Measurements from ENCODE around the gene ATXN7L1. TPM values are rescaled to one million over a fixed set of nuclear protein-coding genes. Genes with fewer than 3 reads are reported as not detected.
A peak's percentile ranks its signal among the peaks of the same experiment; 100 is the strongest.

Gene ATXN7L1
- total RNA-seq, 2 donors from 2014 or later: 12.6 to 28.1 TPM

DNA sequence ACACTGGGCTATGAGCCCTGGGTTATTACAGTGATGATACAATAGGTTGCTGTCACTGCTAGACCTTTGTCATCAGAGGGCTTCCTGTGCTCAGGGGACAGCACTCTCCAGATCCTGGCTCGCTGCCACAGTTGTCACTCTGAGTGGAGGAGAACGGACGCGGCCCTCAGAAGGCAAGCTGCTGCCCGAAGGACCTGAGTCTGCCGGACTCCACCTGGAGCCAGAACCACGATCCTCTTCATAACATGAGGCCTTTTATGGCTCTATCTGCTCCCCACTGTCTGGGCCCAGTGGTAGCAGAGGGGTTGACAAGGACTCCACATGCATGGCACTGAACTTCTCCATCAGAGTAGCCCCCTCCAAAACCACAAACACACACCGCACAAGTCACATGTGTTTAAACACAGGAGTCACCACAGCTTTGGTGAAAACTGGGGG is 200.4 kb downstream of the ATXN7L1 start:
- H3K27me3 ChIP-seq (replicated peaks; ENCODE audit: insufficient read depth): no peaks in the 10 kb centered on the region
- H3K4me3 ChIP-seq: no peak overlapping the region
- intact Hi-C loops (cut with DNase I): no loop called here
- no peaks in the 10 kb centered on the region for H3K9me3 ChIP-seq
- 75% methylated on average over 8 of the region's 8 CpGs for WGBS
- no peak for DNase-seq (ENCODE audit: low spot score)
- TF ChIP-seq POLR2A (IDR thresholded peaks at IDR 0.05) (no peak), POLR2AphosphoS5 (IDR thresholded peaks at IDR 0.05) (no peak)
- TF ChIP-seq, protein P1, sequence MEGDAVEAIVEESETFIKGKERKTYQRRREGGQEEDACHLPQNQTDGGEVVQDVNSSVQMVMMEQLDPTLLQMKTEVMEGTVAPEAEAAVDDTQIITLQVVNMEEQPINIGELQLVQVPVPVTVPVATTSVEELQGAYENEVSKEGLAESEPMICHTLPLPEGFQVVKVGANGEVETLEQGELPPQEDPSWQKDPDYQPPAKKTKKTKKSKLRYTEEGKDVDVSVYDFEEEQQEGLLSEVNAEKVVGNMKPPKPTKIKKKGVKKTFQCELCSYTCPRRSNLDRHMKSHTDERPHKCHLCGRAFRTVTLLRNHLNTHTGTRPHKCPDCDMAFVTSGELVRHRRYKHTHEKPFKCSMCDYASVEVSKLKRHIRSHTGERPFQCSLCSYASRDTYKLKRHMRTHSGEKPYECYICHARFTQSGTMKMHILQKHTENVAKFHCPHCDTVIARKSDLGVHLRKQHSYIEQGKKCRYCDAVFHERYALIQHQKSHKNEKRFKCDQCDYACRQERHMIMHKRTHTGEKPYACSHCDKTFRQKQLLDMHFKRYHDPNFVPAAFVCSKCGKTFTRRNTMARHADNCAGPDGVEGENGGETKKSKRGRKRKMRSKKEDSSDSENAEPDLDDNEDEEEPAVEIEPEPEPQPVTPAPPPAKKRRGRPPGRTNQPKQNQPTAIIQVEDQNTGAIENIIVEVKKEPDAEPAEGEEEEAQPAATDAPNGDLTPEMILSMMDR (IDR thresholded peaks at IDR 0.05): no peak
- H3K36me3 ChIP-seq: no peaks in the 10 kb centered on the region
- H3K27ac ChIP-seq: no peak overlapping the region
- peaks cover 13% of the 10 kb centered on the region for H3K4me1 ChIP-seq (replicated peaks)

DNA sequence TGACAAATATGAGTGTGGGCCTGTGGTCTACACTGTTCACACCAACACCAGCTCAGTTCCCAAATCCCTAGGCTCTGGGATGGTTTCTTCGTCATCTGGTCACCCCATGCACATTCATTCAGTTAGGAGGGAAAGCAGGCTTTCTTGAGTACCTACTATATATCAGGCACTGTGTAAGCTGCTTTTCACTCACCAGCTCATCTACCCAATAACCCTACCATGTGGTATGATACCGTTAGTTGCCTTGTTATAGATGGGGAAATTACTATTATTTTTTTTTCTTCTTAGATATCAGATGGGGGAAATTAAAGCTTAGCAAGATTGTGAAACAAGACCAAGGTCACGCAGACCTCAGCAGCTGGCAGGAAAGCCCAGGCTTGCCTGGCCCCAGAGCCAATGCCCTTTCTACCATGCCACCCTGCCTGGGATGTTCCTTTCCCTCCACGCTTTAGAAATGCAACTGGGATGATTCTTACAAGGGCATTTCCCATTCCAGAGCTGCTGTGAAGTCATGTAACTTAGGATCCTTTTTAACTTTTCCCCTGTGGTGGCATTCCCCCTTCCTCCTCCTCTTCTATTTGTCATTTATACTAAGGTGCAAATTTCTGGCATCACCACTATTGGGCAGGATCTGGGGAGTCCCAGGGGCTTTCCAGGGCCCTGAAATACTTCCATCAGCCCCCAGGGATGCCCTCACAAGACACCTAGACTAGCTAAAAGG is 202.0 kb downstream of the ATXN7L1 start:
- intact Hi-C loops (cut with DNase I): no loop called here
- no peaks in the 10 kb centered on the region for H3K36me3 ChIP-seq
- WGBS: 73% methylated on average over 4 of the region's 4 CpGs
- TF ChIP-seq POLR2A (IDR thresholded peaks at IDR 0.05) (no peak), POLR2AphosphoS5 (IDR thresholded peaks at IDR 0.05) (no peak)
- TF ChIP-seq, protein P1 (IDR thresholded peaks at IDR 0.05): no peak
- no peaks in the 10 kb centered on the region for H3K27me3 ChIP-seq (replicated peaks; ENCODE audit: insufficient read depth)
- H3K4me3 ChIP-seq: no peak overlapping the region
- no peak for DNase-seq (ENCODE audit: low spot score)
- peaks cover 13% of the 10 kb centered on the region for H3K4me1 ChIP-seq (replicated peaks)
- H3K9me3 ChIP-seq: no peaks in the 10 kb centered on the region
- peak overlapping the region in 1 of 2 donors; percentile 15 for H3K27ac ChIP-seq

DNA sequence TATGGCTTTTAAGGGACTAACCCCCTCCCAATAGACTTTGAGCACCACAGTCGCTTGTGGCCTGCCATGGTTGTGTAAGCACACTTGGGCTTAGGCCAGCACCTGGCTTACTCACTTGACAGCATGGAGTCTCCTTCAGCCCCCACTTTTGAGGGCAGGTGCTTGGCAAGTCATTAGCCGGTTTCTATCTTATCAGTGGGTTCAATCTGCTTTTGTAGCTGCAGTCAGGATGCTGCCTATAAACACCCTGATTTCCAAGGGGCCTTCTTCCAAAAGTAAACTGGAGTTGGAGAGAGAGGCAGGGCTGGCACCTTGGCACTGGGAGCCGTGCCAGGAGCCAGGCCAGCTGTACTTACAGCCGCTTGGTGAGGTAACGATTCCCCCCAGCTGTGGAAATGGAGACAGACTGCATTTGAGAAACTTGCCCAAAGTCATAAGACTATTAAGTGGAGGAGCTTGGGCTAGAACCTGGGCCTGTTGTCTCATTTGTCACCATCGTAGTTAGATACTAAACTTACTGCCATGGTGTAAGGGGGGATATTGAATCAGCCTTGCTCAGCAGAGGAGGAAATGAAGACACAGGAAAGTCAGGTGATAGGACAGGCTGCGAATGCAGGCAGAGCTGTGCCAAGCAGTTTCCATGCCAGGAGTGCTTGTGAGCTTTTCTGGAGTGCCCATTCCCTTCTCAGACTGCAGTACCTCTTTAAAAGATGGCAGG is 202.9 kb downstream of the ATXN7L1 start:
- peaks cover 13% of the 10 kb centered on the region for H3K4me1 ChIP-seq (replicated peaks)
- no peaks in the 10 kb centered on the region for H3K36me3 ChIP-seq
- WGBS: 18% methylated on average over 7 of the region's 7 CpGs
- TF ChIP-seq POLR2A (IDR thresholded peaks at IDR 0.05) (no peak), POLR2AphosphoS5 (IDR thresholded peaks at IDR 0.05) (peak; percentile 52)
- TF ChIP-seq, protein P1 (IDR thresholded peaks at IDR 0.05): peak in 1 of 4 experiments; percentile 13
- intact Hi-C loops (cut with DNase I): no loop called here
- no peak overlapping the region for H3K4me3 ChIP-seq
- H3K27me3 ChIP-seq (replicated peaks; ENCODE audit: insufficient read depth): no peaks in the 10 kb centered on the region
- peak overlapping the region in 1 of 2 donors; percentile 15 for H3K27ac ChIP-seq
- H3K9me3 ChIP-seq: no peaks in the 10 kb centered on the region
- DNase-seq (ENCODE audit: low spot score): peak; percentile 79

DNA sequence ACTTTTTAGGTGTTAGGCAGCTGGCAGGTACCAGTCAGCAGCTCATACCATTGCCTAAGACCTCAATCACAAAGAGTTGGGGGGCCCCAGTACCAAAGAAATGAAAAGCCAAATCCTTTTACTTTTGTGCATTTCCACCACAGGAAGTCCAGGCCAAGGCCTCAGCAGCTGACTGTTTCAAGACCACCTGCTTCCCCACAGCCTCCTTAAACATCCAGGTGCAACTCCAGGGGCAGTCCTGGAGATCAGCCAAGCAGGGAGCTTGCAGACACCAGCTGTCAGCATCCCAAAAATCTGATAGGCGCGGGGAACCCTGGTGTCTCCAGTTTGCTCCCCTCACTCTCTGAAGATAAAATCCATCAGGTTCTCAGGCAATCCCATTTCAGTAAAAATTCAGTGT is 203.6 kb downstream of the ATXN7L1 start:
- intact Hi-C loops (cut with DNase I): no loop called here
- Histone ChIP-seq H3K4me3 (no peak overlapping the region), H3K27me3 (replicated peaks; ENCODE audit: insufficient read depth) (no peaks in the 10 kb centered on the region)

More for the DNA sequence above, 203.6 kb downstream of the ATXN7L1 start:
- Histone ChIP-seq H3K27ac (no peak overlapping the region), H3K9me3 (no peaks in the 10 kb centered on the region), H3K4me1 (replicated peaks) (peaks cover 13% of the 10 kb centered on the region), H3K36me3 (no peaks in the 10 kb centered on the region)
- no peak for DNase-seq (ENCODE audit: low spot score)
- TF ChIP-seq POLR2A (IDR thresholded peaks at IDR 0.05) (no peak), POLR2AphosphoS5 (IDR thresholded peaks at IDR 0.05) (no peak)
- TF ChIP-seq, protein P1 (IDR thresholded peaks at IDR 0.05): no peak
- 66% methylated on average over 2 of the region's 2 CpGs for WGBS

Data from prostate gland (tissue), 2 donors.